GM10847 (cell line): ENCODE measurements around the gene CATSPERZ.

ENCODE experiments used
- POLR2A ChIP-seq: IDR thresholded peaks from 2 replicates; pipeline ENCODE4 v1.6.1; 2011; ENCODE audit not compliant: insufficient read length; ENCODE audit errors: extremely low read depth

The CATSPERZ gene

GRCh38 chr11:64260147-64260708, 39.9 kb upstream of the CATSPERZ start:
- TF ChIP-seq POLR2A = no peak

DNA sequence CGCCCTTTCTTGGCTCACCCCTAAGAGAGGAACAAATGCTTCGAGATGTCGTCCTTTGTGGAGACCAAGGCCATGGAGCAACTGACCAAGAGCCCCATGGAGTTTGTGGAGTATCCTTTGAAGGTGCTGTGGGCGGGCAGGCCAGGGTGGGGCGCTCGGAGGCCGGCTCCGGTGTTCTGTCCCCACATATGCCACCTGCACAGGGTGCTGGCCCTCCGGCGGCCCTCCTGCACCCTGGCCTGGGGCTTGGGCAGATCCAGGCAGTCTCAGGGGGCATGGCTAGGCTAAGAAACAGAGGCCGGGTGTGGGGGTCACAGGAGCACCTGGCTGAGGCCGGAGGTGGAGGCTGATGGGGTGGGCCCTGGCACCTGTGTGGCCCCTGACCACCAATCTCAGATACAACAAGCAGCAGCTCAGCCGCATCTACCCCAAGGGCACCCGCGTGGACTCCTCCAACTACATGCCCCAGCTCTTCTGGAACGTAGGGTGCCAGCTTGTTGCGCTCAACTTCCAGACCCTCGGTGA, 38.5 kb upstream of the CATSPERZ start:
- no peak for TF ChIP-seq POLR2A

- TF ChIP-seq POLR2A = no peak
These were observed 37.7 kb upstream of the CATSPERZ start for GRCh38 chr11:64262271-64263002.

DNA sequence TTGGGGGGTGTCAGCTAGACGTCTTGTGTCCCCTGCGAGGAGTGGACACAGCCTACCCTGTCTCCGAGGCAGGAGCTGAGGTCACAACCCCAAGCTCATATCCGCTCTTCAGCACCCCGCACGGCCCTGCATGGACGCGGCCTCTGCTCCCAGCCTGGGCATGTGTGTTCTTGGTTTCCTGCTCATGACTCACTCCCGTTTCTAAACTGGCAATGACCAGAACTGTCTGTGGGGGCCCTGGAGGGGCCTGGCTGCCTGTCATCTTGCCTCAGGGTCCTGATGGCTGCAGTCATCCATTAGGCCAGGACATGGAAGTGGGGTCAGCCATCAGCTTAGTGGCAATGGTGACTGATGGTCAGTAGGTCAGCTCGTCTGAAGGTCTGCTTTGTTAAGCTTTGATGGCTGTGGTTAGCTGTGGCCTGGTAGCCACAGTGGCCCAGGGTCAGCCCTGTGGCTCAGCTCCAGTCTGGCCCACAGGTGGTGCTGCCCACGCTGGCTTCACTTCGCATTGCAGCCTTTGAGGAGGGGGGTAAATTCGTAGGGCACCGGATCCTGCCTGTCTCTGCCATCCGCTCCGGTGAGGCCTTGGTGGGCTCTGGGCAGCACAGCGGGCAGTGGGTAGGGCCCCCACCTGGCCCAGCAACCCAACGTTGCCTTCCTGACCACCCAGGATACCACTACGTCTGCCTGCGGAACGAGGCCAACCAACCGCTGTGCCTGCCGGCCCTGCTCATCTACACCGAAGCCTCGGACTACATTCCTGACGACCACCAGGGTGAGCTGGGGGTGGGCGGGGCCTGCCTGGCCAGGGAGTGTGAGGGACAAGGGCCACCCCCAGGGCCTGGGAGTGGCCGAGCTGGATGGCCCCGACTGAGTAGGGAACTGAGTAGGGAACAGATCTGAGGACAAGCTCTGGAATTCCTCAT, 36.9 kb upstream of the CATSPERZ start:
- no peak for TF ChIP-seq POLR2A

GRCh38 chr11:64263947-64264317, 36.2 kb upstream of the CATSPERZ start:
- TF ChIP-seq POLR2A = no peak

DNA sequence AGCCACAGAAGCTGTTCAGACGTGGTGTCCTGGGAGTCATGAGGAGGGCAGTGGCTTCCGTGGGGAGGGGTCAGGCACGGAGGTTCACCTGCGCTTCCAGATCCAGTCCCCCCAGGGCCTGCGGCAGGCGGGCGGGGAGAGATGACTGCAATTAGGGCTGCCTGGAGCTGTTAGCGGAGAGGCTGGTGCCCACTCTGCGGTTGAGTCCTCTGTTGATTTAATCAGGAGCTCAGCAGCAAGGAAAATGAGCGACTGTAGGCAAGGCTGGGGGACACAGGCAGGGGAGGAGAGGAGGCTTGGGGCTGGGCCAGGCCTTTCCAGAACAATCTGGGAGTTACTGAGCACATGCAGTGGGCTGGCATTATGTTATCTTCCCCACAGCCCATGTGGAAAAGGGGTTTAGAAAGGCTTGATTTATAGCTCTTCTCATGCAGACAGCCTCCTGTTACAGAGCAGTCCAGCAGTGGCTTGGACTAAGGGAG, 35.7 kb upstream of the CATSPERZ start:
- no peak for TF ChIP-seq POLR2A

- TF ChIP-seq POLR2A = no peak
These were observed 34.7 kb upstream of the CATSPERZ start for GRCh38 chr11:64265176-64266160.

- no peak for TF ChIP-seq POLR2A
These were observed 33.8 kb upstream of the CATSPERZ start for GRCh38 chr11:64266339-64266738.

DNA sequence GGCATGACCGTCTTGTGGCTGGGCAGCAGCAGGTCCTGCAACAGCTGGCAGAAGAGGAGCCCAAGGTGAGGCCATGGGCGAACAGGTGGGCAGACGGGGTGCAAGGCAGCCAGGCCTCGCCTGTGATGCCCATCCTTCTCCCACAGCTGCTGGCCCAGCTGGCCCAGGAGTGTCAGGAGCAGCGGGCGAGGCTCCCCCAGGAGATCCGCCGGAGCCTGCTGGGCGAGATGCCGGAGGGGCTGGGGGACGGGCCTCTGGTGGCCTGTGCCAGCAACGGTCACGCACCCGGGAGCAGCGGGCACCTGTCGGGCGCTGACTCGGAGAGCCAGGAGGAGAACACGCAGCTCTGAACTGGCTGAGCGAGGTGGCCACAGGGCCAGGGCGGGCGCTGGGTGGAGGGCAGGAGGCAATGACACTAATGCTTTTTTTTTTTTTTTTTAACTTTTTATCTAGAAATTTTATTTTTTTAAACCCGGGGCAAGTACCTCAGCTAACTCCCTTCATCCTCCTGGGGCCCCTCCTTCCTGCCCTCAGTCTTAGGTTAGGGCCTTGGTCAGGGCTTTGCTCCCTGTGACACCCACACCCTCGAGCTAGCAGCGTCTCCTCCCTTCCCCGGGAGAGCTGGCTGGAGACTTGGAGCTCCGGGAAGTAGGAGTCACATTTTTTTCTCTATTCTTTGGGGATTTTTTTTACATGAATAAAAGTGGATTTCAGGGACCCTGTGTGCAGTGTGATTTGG, 32.8 kb upstream of the CATSPERZ start:
- TF ChIP-seq POLR2A = no peak

DNA sequence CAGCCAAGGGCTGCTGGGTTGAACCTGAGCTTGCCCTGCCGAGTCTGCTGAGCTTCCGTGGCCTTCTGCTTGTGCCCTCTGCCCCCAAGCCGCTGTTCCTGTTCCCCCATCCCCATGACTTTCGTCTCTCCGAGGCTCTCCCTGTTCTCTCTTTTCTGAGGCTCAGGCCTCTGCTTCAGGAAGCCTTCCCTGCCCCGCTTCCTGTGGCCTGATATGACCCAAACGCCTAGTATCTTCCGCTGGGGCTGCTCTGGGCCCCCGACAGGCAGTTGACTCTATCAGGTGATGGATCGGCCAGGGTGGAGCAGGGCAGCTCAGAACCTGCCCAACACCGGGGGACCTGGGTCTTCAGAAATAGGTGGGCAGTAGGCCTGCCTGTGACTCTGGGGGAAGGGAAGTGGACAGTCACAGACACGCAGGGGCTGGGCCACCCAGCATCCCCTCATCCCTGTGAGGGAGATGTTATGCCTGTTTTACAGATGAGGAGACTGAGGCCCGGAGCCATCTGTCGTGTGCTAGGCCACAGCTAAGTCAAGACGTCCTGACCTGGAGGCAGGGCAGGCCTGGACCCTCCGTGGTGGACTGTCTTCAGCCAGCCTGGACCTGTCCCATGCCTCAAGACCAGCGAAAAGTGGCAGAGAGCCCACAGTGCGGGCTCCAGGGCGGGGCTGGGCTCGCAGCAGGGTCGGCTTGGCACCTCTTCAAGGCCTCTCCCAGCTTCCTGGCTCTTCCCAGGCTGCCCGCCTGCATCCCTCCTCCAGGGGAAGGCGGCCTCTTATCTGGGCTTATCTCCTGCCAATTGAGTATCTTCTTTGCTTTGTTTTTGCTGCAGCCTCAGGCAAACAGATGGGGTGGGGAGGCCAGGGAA, 31.9 kb upstream of the CATSPERZ start:
- no peak for TF ChIP-seq POLR2A

DNA sequence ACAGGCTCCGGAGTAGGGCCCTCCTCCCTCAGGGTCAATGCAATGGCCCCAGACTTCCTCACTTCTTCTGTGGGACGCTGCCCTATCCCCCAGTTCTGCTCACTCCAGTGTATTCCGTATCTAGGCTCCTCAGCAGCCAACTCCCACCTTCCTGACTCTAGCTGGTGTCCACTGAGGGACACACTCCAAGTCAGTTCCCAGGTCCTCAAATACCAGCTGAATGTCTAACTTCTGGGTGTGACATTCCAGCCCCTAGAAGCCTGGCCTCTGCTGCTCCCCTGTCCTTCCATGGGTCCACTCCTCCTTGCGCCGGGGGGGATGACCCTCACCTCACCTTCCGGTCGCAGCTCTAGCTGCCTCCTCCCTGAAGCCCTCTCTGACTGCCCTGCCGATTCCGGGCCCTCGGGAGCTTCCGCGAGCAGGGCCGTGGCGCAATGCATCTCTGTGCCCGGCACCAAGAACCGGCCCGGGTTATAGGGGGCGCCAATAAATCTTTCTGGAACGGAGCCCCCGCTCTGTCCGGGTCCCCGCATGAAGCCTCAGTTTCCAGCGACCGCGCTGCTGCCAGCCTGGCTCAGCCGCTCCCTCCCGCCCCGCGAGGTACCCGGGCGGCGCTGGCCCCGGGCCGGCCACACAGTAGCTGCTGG, 31.1 kb upstream of the CATSPERZ start:
- no peak for TF ChIP-seq POLR2A

DNA sequence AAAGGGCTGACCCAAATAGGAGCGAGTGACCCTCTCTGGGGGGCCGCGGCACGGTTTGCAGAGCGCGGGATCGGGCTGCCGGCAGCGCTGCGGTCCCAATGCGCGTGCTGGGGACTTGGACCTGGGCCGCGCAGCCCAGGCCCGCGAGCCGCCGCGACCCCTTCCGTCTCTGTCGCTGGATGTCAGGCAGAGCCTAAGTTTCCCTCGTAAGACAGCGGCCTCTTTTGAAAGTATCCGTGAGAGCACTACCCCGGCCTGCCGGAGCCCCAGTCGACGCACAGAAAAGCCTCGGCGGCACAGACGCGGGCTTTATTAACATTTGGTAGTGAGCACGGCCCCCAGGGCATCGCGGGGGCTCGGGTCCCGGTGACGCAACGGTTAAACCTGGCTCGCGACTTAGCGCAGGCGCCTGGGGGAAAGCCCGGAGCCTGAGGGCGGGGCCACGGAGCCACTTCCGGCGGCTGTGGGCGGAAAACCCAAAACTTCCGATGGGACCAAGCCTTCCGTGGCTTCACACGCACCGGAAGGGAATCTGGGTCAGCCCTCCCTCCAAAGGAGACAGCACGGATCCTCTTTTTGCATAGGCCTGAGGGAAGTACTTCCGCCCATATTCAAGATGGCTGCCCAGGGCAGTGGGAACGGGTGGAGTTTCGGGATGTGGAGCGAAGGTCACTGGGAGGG, 30.5 kb upstream of the CATSPERZ start:
- TF ChIP-seq POLR2A = peak; percentile 83
